ENCODE results near the gene FAM200C. TPM values are rescaled to one million over a fixed set of nuclear protein-coding genes. Genes with fewer than 3 reads are reported as not detected.

FAM200C gene
- total RNA-seq, 1 donor from 2014 or later: 25.3 TPM

DNA sequence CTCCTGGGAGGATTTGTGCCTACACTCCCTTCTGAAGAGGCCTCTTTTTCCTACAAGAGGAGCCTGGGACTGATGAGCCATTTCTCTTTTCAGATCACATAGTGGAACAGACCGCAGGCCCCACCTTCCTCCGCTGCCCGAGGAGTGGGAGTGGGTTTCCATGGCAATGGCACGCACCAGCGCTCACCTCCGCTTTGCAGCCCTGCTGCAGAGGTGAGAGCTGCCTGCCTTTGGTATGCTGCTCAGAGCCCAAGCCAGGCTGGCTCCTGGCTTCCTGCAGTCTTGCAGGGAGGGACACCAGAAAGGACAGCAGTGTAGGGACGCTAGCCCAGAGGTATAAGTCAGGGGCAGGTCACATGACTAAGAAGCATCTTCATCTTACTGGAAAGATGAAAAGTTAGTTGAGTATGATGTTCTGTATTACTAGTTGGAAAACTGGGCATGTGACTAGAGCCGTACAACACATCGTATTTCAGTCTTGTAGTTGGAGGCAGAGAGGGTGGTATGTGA is 34.2 kb upstream of the FAM200C start:
- Histone ChIP-seq H3K4me1 (peaks cover 12% of the 10 kb centered on the region), H3K79me2 (ENCODE audit: low read depth) (no peaks in the 10 kb centered on the region), H3K27ac (no peak overlapping the region), H2AFZ (replicated peaks) (no peak overlapping the region), H3K4me3 (no peak overlapping the region), H3K4me2 (peak overlapping the region; percentile 55), H3F3A (ENCODE audit: low read depth) (peaks cover 23% of the 10 kb centered on the region), H4K20me1 (ENCODE audit: low read depth) (no peaks in the 10 kb centered on the region), H3K9me3 (ENCODE audit: low read depth) (no peaks in the 10 kb centered on the region), H3K27me3 (no peaks in the 10 kb centered on the region), H3K9ac (no peak overlapping the region), H3K36me3 (peaks cover 2% of the 10 kb centered on the region)
- H3K9me3 Mint-ChIP-seq: no peaks in the 10 kb centered on the region
- H3K4me1 Mint-ChIP-seq: peaks cover 28% of the 10 kb centered on the region
- peak overlapping the region; percentile 0 for H3K4me3 Mint-ChIP-seq
- TF ChIP-seq, protein P1, sequence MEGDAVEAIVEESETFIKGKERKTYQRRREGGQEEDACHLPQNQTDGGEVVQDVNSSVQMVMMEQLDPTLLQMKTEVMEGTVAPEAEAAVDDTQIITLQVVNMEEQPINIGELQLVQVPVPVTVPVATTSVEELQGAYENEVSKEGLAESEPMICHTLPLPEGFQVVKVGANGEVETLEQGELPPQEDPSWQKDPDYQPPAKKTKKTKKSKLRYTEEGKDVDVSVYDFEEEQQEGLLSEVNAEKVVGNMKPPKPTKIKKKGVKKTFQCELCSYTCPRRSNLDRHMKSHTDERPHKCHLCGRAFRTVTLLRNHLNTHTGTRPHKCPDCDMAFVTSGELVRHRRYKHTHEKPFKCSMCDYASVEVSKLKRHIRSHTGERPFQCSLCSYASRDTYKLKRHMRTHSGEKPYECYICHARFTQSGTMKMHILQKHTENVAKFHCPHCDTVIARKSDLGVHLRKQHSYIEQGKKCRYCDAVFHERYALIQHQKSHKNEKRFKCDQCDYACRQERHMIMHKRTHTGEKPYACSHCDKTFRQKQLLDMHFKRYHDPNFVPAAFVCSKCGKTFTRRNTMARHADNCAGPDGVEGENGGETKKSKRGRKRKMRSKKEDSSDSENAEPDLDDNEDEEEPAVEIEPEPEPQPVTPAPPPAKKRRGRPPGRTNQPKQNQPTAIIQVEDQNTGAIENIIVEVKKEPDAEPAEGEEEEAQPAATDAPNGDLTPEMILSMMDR (IDR thresholded peaks at IDR 0.05): no peak
- TF ChIP-seq EZH2phosphoT487 (IDR thresholded peaks at IDR 0.05) (no peak), EZH2 (IDR thresholded peaks at IDR 0.05) (no peak)
- peaks cover 2% of the 10 kb centered on the region for H3K27me3 Mint-ChIP-seq (ENCODE audit: insufficient read depth, low read depth)
- DNase-seq (ENCODE audit: low spot score): peak; percentile 79
- H3K36me3 Mint-ChIP-seq: peaks cover 7% of the 10 kb centered on the region
- H3K27ac Mint-ChIP-seq: peak overlapping the region; percentile 52

DNA sequence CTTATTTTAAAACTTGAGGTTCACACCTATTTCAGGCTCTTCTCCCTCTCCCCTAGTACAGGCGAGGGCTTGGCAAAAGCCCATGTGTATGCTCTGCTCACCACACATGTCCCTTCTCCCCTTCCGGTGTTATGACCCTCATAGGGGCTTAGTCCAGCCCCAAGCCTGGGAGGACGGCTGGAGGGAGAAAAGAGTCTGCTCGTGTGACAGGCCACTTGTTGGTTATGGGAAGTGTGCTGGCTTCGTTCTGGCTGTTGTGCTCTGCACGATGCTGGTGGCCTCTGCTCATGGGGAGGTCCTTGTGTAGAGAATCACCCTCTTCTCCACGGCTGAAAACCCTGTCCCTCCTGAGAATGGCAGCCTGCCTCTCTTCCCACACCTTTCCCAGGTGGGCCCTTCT is 32.9 kb upstream of the FAM200C start:
- Histone ChIP-seq H3K27me3 (no peaks in the 10 kb centered on the region), H3K9me3 (ENCODE audit: low read depth) (no peaks in the 10 kb centered on the region), H4K20me1 (ENCODE audit: low read depth) (peaks cover 5% of the 10 kb centered on the region), H3K27ac (no peak overlapping the region), H3K79me2 (ENCODE audit: low read depth) (no peaks in the 10 kb centered on the region), H2AFZ (replicated peaks) (no peak overlapping the region), H3F3A (ENCODE audit: low read depth) (peaks cover 20% of the 10 kb centered on the region), H3K4me3 (no peak overlapping the region), H3K9ac (no peak overlapping the region), H3K4me2 (no peak overlapping the region), H3K36me3 (peaks cover 8% of the 10 kb centered on the region), H3K4me1 (peaks cover 12% of the 10 kb centered on the region)
- H3K36me3 Mint-ChIP-seq: peaks cover 15% of the 10 kb centered on the region
- no peak for DNase-seq (ENCODE audit: low spot score)
- TF ChIP-seq EZH2 (IDR thresholded peaks at IDR 0.05): no peak
- TF ChIP-seq EZH2phosphoT487 (IDR thresholded peaks at IDR 0.05): no peak
- no peak overlapping the region for H3K4me3 Mint-ChIP-seq
- no peaks in the 10 kb centered on the region for H3K9me3 Mint-ChIP-seq
- H3K27me3 Mint-ChIP-seq (ENCODE audit: insufficient read depth, low read depth): no peaks in the 10 kb centered on the region
- peak overlapping the region; percentile 52 for H3K27ac Mint-ChIP-seq
- peaks cover 24% of the 10 kb centered on the region for H3K4me1 Mint-ChIP-seq

GRCh38 chr5:160432196-160432595 is 32.3 kb upstream of the FAM200C start:
- no peaks in the 10 kb centered on the region for H3K79me2 ChIP-seq (ENCODE audit: low read depth)
- no peak overlapping the region for H3K4me2 ChIP-seq
- no peak overlapping the region for H2AFZ ChIP-seq (replicated peaks)
- Mint-ChIP-seq H3K9me3 (no peaks in the 10 kb centered on the region), H3K27ac (no peak overlapping the region), H3K4me3 (no peak overlapping the region), H3K27me3 (ENCODE audit: insufficient read depth, low read depth) (no peaks in the 10 kb centered on the region), H3K36me3 (peaks cover 19% of the 10 kb centered on the region), H3K4me1 (peaks cover 24% of the 10 kb centered on the region)
- H3K4me1 ChIP-seq: peaks cover 12% of the 10 kb centered on the region
- no peak overlapping the region for H3K27ac ChIP-seq
- peaks cover 13% of the 10 kb centered on the region for H3K36me3 ChIP-seq
- H3F3A ChIP-seq (ENCODE audit: low read depth): peaks cover 20% of the 10 kb centered on the region
- no peak overlapping the region for H3K4me3 ChIP-seq
- peaks cover 7% of the 10 kb centered on the region for H4K20me1 ChIP-seq (ENCODE audit: low read depth)
- no peaks in the 10 kb centered on the region for H3K9me3 ChIP-seq (ENCODE audit: low read depth)
- DNase-seq (ENCODE audit: low spot score): no peak
- TF ChIP-seq EZH2 (IDR thresholded peaks at IDR 0.05): no peak
- TF ChIP-seq EZH2phosphoT487 (IDR thresholded peaks at IDR 0.05): no peak
- TF ChIP-seq, protein P1 (IDR thresholded peaks at IDR 0.05): no peak
- H3K9ac ChIP-seq: no peak overlapping the region
- no peaks in the 10 kb centered on the region for H3K27me3 ChIP-seq

- peaks cover 39% of the 10 kb centered on the region for H3K79me2 ChIP-seq (ENCODE audit: low read depth)
- peaks cover 30% of the 10 kb centered on the region for H3K4me1 Mint-ChIP-seq
- H3K4me1 ChIP-seq: peaks cover 30% of the 10 kb centered on the region
- TF ChIP-seq EZH2 (IDR thresholded peaks at IDR 0.05) (no peak), EZH2phosphoT487 (IDR thresholded peaks at IDR 0.05) (no peak)
- TF ChIP-seq, protein P1 (IDR thresholded peaks at IDR 0.05): no peak
- no peak overlapping the region for H3K27ac Mint-ChIP-seq
- H3K9ac ChIP-seq: no peak overlapping the region
- DNase-seq (ENCODE audit: low spot score): no peak
- H3K4me2 ChIP-seq: no peak overlapping the region
- no peaks in the 10 kb centered on the region for H3K27me3 Mint-ChIP-seq (ENCODE audit: insufficient read depth, low read depth)
- H3K9me3 Mint-ChIP-seq: no peaks in the 10 kb centered on the region
- peaks cover 32% of the 10 kb centered on the region for H3K36me3 ChIP-seq
- peaks cover 27% of the 10 kb centered on the region for H3K36me3 Mint-ChIP-seq
- H2AFZ ChIP-seq (replicated peaks): no peak overlapping the region
- no peak overlapping the region for H3K27ac ChIP-seq
- H3F3A ChIP-seq (ENCODE audit: low read depth): peaks cover 13% of the 10 kb centered on the region
- H4K20me1 ChIP-seq (ENCODE audit: low read depth): peaks cover 37% of the 10 kb centered on the region
- no peaks in the 10 kb centered on the region for H3K27me3 ChIP-seq
- H3K4me3 Mint-ChIP-seq: no peak overlapping the region
- no peak overlapping the region for H3K4me3 ChIP-seq
- H3K9me3 ChIP-seq (ENCODE audit: low read depth): no peaks in the 10 kb centered on the region
Measured at GRCh38 chr5:160427607-160428006, 27.8 kb upstream of the FAM200C start.

All from neural progenitor cell (in vitro differentiated cells).